Epithelial cell of prostate (primary cell): ENCODE data around the gene TSPAN19.
"Not testable (repeated sequence)": the region's sequence is repeated elsewhere in the genome, so short reads cannot be mapped to it uniquely, and the experiment has no call there.

Experiments
- DNase-seq: peaks from one replicate; pipeline ENCODE4 v3.0.0-alpha.2; 2011; ENCODE audit warnings: low read depth, low spot score
- H3K27ac ChIP-seq: fragments of 450-650 bp; 2 replicates; pipeline ENCODE4 v1.5.1; 2017; ENCODE audit warnings: mild to moderate bottlenecking

TSPAN19 gene

DNA sequence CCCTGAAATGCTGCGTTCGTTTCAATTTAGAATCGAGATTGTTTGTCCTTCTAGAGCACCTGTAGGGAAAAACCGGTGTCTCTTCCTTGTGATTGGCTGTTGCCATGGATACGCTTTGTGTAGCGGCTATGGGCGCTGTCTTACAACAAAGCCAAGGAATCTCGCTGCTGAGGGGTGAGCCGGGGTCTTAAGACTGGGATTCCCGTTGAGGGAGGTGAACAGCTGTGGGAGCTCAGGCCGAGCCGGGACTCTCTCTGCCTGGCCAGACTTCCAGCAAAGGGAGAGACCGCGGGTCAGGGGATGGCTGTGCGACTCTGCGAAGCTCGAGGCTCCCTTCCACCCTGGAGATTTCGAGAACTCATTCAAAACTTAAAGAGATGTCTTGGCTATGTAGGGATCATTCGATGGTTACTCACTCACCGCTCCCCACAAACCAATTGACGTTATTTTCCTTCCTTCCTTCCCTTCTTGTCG is at the start of gene TSPAN19, which contains the start of gene LRRIQ1:
Gene TSPAN19 (minus strand): TSS at position 44 of the 474 bp plus-strand sequence. CDS start 6,331 bp downstream, outside the sequence.
Gene LRRIQ1 (plus strand): TSS at position 118 of the 474 bp plus-strand sequence. CDS start 1,826 bp downstream, outside the sequence.
- peak; percentile 31 for DNase-seq
- no peak within 1 kb of the TSS for H3K27ac ChIP-seq

GRCh38 chr12:85085066-85085465 is 49.0 kb upstream of the TSPAN19 start:
- no peak overlapping the region for H3K27ac ChIP-seq
- no peak for DNase-seq

GRCh38 chr12:85076688-85077430 is 40.8 kb upstream of the TSPAN19 start:
- peak overlapping the region; percentile 24 for H3K27ac ChIP-seq
- peak; percentile 84 for DNase-seq

DNA sequence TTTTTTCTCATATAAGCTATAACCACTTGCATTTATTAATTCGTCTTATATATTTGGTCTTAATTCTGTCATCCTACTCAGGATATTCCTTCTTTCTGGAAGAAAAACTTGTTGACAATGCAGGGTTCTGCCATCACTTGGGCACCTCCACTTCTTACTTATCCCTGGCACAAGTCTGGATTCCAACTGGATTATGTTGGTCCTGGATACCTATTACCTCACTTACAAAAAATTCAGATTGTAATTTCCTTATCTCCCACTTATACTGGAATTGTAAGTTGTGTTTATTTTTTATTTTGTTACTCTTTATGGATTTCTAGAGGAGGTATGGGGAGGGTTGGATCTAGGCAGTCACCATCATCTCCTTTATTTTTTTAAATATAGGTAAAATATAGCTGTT is 36.7 kb upstream of the TSPAN19 start:
- no peak overlapping the region for H3K27ac ChIP-seq
- DNase-seq: no peak

DNA sequence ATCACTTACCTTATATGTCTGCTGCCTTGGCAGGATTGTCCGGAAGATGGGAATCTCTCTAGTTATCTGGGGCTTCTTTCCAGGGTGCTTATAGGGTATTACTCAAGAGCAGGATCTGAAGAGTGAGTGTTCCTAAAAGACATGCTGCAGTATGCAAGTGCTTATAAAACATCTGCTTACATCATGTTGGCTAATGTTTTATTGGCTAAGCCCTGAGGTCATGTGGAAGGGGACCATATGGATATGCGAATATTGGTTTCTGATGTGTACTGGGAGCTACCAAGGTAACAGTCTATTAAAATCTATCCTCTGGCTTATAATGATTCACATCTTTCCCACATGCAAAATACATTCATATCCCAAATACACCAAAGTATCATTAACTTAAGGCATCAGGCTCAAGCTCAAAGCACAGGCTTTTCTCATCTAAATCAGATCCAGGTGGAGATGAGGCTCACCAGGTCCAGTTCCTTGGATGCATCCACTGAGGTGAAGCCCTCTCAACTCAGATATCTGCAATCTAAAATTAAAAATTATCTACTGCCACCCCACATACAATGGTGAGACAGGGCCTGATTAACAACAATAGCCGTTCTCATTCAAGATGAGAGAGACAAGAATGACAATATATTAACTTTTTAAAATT is 29.9 kb upstream of the TSPAN19 start:
- no peak overlapping the region for H3K27ac ChIP-seq
- DNase-seq: no peak

DNA sequence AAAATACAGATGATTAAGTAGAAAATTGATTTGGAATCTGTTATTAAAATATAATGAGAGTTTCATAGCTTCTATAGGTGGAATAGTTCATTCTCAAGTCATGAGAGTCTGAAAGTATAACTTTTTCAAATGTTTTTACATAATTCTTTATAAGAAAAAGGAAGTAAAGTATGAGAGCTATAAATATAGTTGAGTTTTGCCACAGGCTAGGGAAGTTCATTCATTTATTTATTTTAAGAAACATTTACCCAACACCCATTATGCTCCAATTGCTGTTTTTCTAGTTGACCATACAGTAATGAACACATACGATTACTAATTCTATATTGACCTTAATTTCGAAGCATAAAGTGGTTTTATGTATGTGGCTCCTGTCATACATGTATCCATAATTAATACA is 24.8 kb upstream of the TSPAN19 start:
- DNase-seq: no peak
- H3K27ac ChIP-seq: no peak overlapping the region

- H3K27ac ChIP-seq: no peak overlapping the region
- DNase-seq: no peak
Observed at GRCh38 chr12:85059594-85059993, 23.5 kb upstream of the TSPAN19 start.

- H3K27ac ChIP-seq: no peak overlapping the region
- no peak for DNase-seq
Observed at GRCh38 chr12:85058339-85058738, 22.3 kb upstream of the TSPAN19 start.

DNA sequence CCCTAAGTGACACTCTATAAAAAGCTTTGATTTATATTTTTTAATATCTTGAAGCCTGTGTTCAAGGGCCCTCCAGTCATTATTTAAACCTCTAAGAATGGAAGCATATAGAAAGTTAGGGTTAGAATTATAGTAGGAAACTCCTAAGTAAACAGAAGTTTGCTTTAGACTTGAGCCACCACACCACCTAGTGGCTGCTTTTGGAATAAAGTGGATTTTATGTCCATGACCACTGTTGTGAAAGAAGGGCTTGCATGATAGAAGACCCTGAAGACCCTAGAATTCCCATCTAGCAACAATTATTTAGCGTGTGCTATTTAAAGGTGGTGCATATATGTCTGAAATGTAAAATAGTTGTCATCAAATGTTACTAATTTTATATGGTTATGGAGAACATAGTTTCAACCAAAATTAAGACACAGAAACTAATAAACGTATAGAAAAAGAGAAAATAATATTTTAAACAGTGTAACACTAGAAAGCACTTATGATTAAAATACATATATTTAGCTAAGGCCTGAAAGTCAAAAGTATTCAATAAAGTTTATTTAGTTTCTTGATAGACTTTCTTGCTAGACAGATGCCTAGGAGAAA is 21.4 kb upstream of the TSPAN19 start:
- DNase-seq: no peak
- no peak overlapping the region for H3K27ac ChIP-seq

GRCh38 chr12:85043829-85044228 is 7.8 kb upstream of the TSPAN19 start:
- no peak for DNase-seq
- H3K27ac ChIP-seq: no peak overlapping the region

- no peak overlapping the region for H3K27ac ChIP-seq
- DNase-seq: no peak
Observed at GRCh38 chr12:85041395-85041794, 5.3 kb upstream of the TSPAN19 start.

- H3K27ac ChIP-seq: no peak overlapping the region
Observed at GRCh38 chr12:85036733-85037132, 656 bp upstream of the TSPAN19 start.

DNA sequence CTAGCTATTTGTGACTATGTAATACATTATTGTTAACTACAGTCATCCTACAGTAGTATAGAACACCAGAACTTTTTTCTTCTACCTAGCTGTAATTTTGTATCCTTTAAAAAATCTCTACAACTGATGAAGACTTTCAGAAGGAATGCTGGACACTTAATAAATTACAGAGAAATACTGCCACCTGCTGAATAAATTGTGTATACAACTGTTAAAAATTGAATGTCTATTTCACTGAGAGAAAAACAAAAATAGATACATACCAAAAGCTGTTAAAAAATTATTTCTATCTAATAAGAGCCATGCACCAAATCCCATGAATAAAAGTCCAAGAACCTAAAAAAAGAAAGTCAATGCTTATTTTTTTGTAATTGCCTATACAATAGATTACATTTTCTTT is 6.6 kb downstream of the TSPAN19 start:
- no peak overlapping the region for H3K27ac ChIP-seq
- no peak for DNase-seq

More at GRCh38 chr12:85036733-85037132, 656 bp upstream of the TSPAN19 start:
- no peak for DNase-seq

- no peak overlapping the region for H3K27ac ChIP-seq
- DNase-seq: no peak
Observed at GRCh38 chr12:85018098-85018497, 18.0 kb downstream of the TSPAN19 start.

- peak overlapping the region; percentile 59 for H3K27ac ChIP-seq
- DNase-seq: no peak
Observed at GRCh38 chr12:85017618-85018017, 18.5 kb downstream of the TSPAN19 start.

DNA sequence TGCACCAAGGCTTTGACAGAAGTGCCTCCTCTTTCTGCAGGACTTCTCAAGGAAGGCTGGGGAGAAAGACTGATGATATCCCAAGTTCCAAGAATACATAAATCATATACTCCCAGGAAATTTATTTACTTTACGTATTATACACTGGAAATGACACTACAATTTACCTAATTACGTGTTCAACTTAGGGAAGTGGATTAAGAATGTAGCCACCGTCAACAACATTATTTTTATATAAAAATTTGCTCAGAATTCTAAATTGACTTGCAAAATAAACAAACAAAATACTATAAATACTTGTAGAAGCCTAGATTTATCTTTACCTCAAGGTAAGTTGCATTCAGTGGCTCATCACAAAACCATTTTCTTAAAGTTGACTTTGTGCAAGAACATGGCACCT is 18.9 kb downstream of the TSPAN19 start:
- no peak for DNase-seq
- peak overlapping the region; percentile 59 for H3K27ac ChIP-seq

- peak; percentile 86 for DNase-seq
- peak overlapping the region; percentile 59 for H3K27ac ChIP-seq
Observed at GRCh38 chr12:85016413-85016812, 19.7 kb downstream of the TSPAN19 start.

DNA sequence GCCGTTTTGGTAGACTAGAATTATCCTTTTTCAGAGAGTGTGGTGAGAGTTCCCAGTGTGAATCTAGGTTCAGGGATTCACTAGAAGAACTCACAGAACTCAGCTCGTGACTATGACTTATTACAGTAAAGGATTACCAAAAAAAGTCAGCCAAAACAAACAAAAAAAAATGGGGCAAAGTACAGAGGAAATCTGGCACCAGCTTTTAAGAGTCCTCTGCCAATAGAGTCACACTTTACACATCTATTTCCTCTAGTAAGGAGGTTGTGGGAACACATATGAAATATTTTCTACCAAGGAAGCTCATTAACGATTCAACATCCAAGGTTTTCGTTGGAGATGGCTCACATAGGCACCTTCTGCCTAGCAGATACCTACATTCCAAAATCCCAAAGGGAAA is 28.2 kb downstream of the TSPAN19 start:
- no peak for DNase-seq
- H3K27ac ChIP-seq: peak overlapping the region; percentile 20

DNA sequence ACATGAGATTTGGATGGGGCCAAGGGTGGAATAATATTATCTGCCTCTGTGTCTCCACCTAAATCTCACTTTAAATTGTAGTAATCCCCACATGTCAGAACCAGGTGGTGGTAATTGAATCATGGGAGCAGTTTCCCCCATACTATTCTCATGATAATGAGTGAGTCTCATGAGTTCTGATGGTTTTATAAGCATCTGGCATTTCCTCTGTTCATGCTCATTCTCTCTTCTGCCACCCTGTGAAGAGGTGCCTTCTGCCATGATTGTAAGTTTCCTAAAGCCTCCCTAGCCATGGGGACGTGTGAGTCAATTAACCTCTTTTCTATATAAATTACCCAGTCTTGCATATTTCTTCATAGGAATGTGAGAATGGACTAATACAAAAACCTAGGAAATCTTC is 29.9 kb downstream of the TSPAN19 start:
- no peak overlapping the region for H3K27ac ChIP-seq
- no peak for DNase-seq

DNA sequence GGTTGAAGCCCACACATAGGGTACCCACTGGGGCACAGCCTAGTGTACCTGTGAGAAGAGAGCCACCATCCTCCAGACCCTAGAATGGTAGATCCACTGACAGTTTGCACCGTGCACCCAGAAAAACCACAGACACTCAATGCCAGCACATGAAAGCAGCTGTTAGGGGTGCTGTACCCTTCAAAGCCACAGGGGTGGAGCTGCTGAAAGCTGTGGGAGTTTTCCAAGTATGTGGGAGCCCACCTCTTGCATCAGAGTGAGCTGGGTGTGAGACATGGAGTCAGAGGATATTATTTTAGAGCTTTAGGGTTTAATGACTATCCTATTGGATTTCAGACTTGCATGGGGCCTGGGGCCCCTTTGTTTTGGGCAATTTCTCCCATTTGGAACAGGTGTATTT is 30.5 kb downstream of the TSPAN19 start:
- DNase-seq: no peak
- H3K27ac ChIP-seq: no peak overlapping the region

DNA sequence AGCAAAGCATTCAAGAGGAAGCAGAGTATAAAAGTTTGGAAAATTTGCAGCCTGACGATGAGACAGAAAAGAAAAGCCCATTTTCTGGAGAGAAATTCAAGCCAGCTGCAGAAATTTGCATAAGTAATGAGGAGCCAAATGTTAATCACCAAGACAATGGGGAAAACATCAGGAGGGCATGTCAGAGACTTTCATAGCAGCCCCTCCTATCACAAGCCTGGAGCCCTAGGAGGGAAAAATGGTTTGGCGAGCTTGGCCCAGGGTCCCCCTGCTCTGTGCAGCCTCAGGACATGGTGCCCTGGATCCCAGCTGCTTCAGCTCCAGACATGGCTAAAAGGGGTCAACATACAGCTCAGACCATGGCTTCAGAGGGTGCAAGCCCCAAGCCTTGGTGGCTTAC is 31.0 kb downstream of the TSPAN19 start:
- DNase-seq, H3K27ac ChIP-seq: not testable (repeated sequence)
